HG03558 (cell line): ENCODE measurements around the gene PEG3.

Experiments
- ATAC-seq: cut with Tn5 transposase; IDR thresholded peaks from one replicate; pipeline ENCODE4 v1.9.1; 2021; ENCODE audit warnings: moderate number of reproducible peaks; ENCODE audit not compliant: unreplicated experiment; ENCODE audit errors: extremely low read depth

Gene PEG3

GRCh38 chr19:56839652-56840450 is 675 bp downstream of the PEG3 start:
- no peak for ATAC-seq

GRCh38 chr19:56838909-56839651 is 1.4 kb downstream of the PEG3 start:
- ATAC-seq: no peak

GRCh38 chr19:56838024-56838908 is 2.3 kb downstream of the PEG3 start:
- ATAC-seq: no peak

GRCh38 chr19:56837492-56838023 is 3.0 kb downstream of the PEG3 start:
- no peak for ATAC-seq

- ATAC-seq: no peak
These were observed 3.5 kb downstream of the PEG3 start for GRCh38 chr19:56837004-56837403.

- no peak for ATAC-seq
These were observed 4.5 kb downstream of the PEG3 start for GRCh38 chr19:56836059-56836458.

- no peak for ATAC-seq
These were observed 5.1 kb downstream of the PEG3 start for GRCh38 chr19:56835401-56835800.

- no peak for ATAC-seq
These were observed 5.8 kb downstream of the PEG3 start for GRCh38 chr19:56834564-56835375.

- no peak for ATAC-seq
These were observed 8.1 kb downstream of the PEG3 start for GRCh38 chr19:56832352-56832928.

GRCh38 chr19:56831255-56831654 is 9.3 kb downstream of the PEG3 start:
- ATAC-seq: no peak

GRCh38 chr19:56829596-56829995 is 10.9 kb downstream of the PEG3 start:
- no peak for ATAC-seq

- no peak for ATAC-seq
These were observed 12.8 kb downstream of the PEG3 start for GRCh38 chr19:56827708-56828107.

- no peak for ATAC-seq
These were observed 16.6 kb downstream of the PEG3 start for GRCh38 chr19:56823956-56824355.

GRCh38 chr19:56823417-56823816 is 17.1 kb downstream of the PEG3 start:
- ATAC-seq: no peak

GRCh38 chr19:56822755-56823154 is 17.8 kb downstream of the PEG3 start:
- no peak for ATAC-seq

GRCh38 chr19:56821675-56822074 is 18.9 kb downstream of the PEG3 start:
- ATAC-seq: no peak

- ATAC-seq: no peak
These were observed 19.3 kb downstream of the PEG3 start for GRCh38 chr19:56821209-56821608.

- ATAC-seq: no peak
These were observed 21.4 kb downstream of the PEG3 start for GRCh38 chr19:56819166-56819565.

- ATAC-seq: no peak
These were observed 25.9 kb downstream of the PEG3 start for GRCh38 chr19:56814656-56815055.
